T-cell (primary cell): Measurements from ENCODE around the gene HSPA1A. TPM values are rescaled to one million over a fixed set of nuclear protein-coding genes. Genes with fewer than 3 reads are reported as not detected.
"Not testable (repeated sequence)": the region's sequence is repeated elsewhere in the genome, so short reads cannot be mapped to it uniquely, and the experiment has no call there.

ENCODE experiments used
- ATAC-seq, 4 experiments: fragments of 200-7000 bp in 3 of 4; fragments of 150-1000 bp in 1 of 4; cut with Tn5 transposase; replicated peaks in 1 of 4; 1 replicate in 3 of 4; 2 replicates in 1 of 4; pipeline ENCODE4 v1.10.0; 2021; ENCODE audit warnings: moderate library complexity in 3 of 4, mild to moderate bottlenecking in 2 of 4, moderate number of reproducible peaks in 1 of 4
- CTCF ChIA-PET, 2 donors: fragments of 300-600 bp; sonication (Branson Sonifier 250); formaldehyde crosslinking; loops; one replicate each; lab custom pipeline; 2022; ENCODE audit warnings: antibody characterized with exemption in 2 of 2; lab: Charles Lee
- POLR2A ChIA-PET, 2 donors: fragments of 300-600 bp; sonication (Branson Sonifier 250); formaldehyde crosslinking; loops; one replicate each; lab custom pipeline; 2022; ENCODE audit warnings: antibody characterized with exemption in 2 of 2; lab: Charles Lee
- DNase-seq, 35 experiments: peaks; one replicate each; pipeline versions ENCODE4 v3.0.0 to v3.0.0-alpha.2; 2013 to 2023
- H3K27ac ChIP-seq: one replicate; pipeline ENCODE4 v1.5.1; 2013; ENCODE audit warnings: low read length
- H3K27me3 ChIP-seq, 2 experiments: replicated peaks in 1 of 2; 1 replicate in 1 of 2; 2 replicates in 1 of 2; pipeline versions ENCODE4 v1.6.1 to v1.7.0; 2013; ENCODE audit warnings: low read length in 1 of 2, mixed read lengths in 1 of 2; ENCODE audit not compliant: control insufficient read depth in 2 of 2, insufficient read depth in 2 of 2; ENCODE audit errors: extremely low read depth in 1 of 2
- H3K36me3 ChIP-seq, 2 donors: 1 replicate in 1 of 2; 2 replicates in 1 of 2; pipeline versions ENCODE4 v1.6.1 to v1.7.0; 2013; ENCODE audit warnings: low read length in 1 of 2; ENCODE audit not compliant: control insufficient read depth in 2 of 2, insufficient read depth in 1 of 2; ENCODE audit errors: extremely low read depth in 1 of 2
- H3K4me1 ChIP-seq, 2 experiments: 1 replicate in 1 of 2; 2 replicates in 1 of 2; pipeline versions ENCODE4 v1.6.1 to v1.7.0; 2013; ENCODE audit warnings: low read length in 2 of 2, mixed read lengths in 1 of 2; ENCODE audit not compliant: insufficient read depth in 2 of 2, control insufficient read depth in 1 of 2; ENCODE audit errors: extremely low read depth in 1 of 2
- H3K4me3 ChIP-seq, 2 donors: 1 replicate in 1 of 2; 2 replicates in 1 of 2; pipeline versions ENCODE4 v1.5.1 to v1.7.0; 2013; ENCODE audit warnings: mild to moderate bottlenecking in 2 of 2, low read length in 1 of 2, moderate library complexity in 1 of 2; ENCODE audit not compliant: control insufficient read depth in 1 of 2; ENCODE audit errors: extremely low read depth in 1 of 2
- H3K9me3 ChIP-seq: 2 replicates; pipeline ENCODE4 v1.7.0; 2013
- H3K27ac Mint-ChIP-seq, 2 donors: one replicate each; pipeline ENCODE4 v1.8.0; 2020 to 2021; ENCODE audit warnings: mild to moderate bottlenecking in 2 of 2, mixed read lengths in 2 of 2
- H3K27me3 Mint-ChIP-seq, 2 donors: one replicate each; pipeline ENCODE4 v1.8.0; 2021 to 2022; ENCODE audit warnings: mixed read lengths in 2 of 2
- H3K36me3 Mint-ChIP-seq: one replicate; pipeline ENCODE4 v1.8.0; 2021; ENCODE audit warnings: mixed read lengths
- H3K4me1 Mint-ChIP-seq, 3 donors: one replicate each; pipeline ENCODE4 v1.8.0; 2020 to 2022; ENCODE audit warnings: mixed read lengths in 3 of 3, mild to moderate bottlenecking in 1 of 3
- H3K4me3 Mint-ChIP-seq, 3 donors: one replicate each; pipeline ENCODE4 v1.8.0; 2020 to 2022; ENCODE audit warnings: mild to moderate bottlenecking in 3 of 3, mixed read lengths in 3 of 3, moderate library complexity in 3 of 3
- H3K9me3 Mint-ChIP-seq, 3 donors: one replicate each; pipeline ENCODE4 v1.8.0; 2020 to 2022; ENCODE audit warnings: mixed read lengths in 3 of 3
- WGBS: methylation state at CpG from one replicate; pipeline ENCODE4 v1.1.5; 2013; ENCODE audit warnings: missing lambda C conversion rate; ENCODE audit not compliant: insufficient coverage; 5-methylcytosine and 5-hydroxymethylcytosine counted together
- total RNA-seq, 35 experiments: library from RNA in 6 of 35; stranded (reverse) in 6 of 35; fragments of 120-200 nt in 1 of 35; gene quantifications; one replicate each; pipeline versions ENCODE4 v1.2.1 to v1.2.4 and lab custom pipeline; 2013 to 2026

Gene HSPA1A
- total RNA-seq, 5 donors from 2014 or later (not counting 1 experiment from before 2014, with no cell fraction given): 8.8 to 117 (median 77.9) TPM

DNA sequence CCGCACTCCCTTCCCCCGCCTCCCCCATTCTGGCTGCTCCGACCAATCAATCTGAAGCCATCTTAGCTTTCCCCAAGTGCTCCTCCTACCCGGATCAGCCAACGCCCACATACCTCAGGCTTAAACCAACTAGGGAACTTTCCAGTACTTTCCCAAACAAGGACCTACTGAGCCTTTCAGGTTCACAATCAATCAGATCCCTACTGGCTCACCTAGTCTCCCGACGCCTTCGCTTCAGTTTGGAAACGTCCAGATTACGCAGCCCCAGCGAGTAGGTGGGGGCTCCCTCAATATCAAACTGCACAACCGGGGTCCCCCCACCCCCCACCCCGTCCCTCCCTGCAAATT is 692 bp upstream of the HSPA1A start:
- Mint-ChIP-seq H3K27ac (peak overlapping the region; percentile 90 to 94), H3K4me1 (peaks cover 30 to 55% (median 40%) of the 10 kb centered on the region in 3 donors), H3K36me3 (peaks cover 16% of the 10 kb centered on the region), H3K27me3 (no peaks in the 10 kb centered on the region), H3K4me3 (peak overlapping the region; percentile 89 to 92 (median 90)), H3K9me3 (no peaks in the 10 kb centered on the region)
- H3K27ac ChIP-seq: peak overlapping the region; percentile 69
- H3K36me3 ChIP-seq: peaks cover 8 to 20% of the 10 kb centered on the region in 2 donors
- 0% methylated on average over 12 of the region's 13 CpGs for WGBS
- peak overlapping the region; percentile 88 to 90 for H3K4me3 ChIP-seq
- H3K27me3 ChIP-seq: no peaks in the 10 kb centered on the region
- peaks cover 9 to 44% of the 10 kb centered on the region in 2 experiments for H3K4me1 ChIP-seq
- H3K9me3 ChIP-seq: no peaks in the 10 kb centered on the region
- peak; percentile 43 to 68 (median 48) for ATAC-seq
- CTCF ChIA-PET: interaction anchor here in 1 of 2 donors (0.7 to 1.1 kb wide), 5 partner anchors 8 to 85 kb away, joined by 3 to 6 read pairs (median 4); partner anchors contain the start of genes DDAH2 and LSM2
- peak in 28 of 35 experiments; percentile 26 to 83 (median 50) for DNase-seq
- POLR2A ChIA-PET: interaction anchor here in 1 of 2 donors (0.6 to 0.8 kb wide), 2 partner anchors 8 to 304 kb away, joined by 5 to 16 read pairs; partner anchors contain the start of gene LSM2

DNA sequence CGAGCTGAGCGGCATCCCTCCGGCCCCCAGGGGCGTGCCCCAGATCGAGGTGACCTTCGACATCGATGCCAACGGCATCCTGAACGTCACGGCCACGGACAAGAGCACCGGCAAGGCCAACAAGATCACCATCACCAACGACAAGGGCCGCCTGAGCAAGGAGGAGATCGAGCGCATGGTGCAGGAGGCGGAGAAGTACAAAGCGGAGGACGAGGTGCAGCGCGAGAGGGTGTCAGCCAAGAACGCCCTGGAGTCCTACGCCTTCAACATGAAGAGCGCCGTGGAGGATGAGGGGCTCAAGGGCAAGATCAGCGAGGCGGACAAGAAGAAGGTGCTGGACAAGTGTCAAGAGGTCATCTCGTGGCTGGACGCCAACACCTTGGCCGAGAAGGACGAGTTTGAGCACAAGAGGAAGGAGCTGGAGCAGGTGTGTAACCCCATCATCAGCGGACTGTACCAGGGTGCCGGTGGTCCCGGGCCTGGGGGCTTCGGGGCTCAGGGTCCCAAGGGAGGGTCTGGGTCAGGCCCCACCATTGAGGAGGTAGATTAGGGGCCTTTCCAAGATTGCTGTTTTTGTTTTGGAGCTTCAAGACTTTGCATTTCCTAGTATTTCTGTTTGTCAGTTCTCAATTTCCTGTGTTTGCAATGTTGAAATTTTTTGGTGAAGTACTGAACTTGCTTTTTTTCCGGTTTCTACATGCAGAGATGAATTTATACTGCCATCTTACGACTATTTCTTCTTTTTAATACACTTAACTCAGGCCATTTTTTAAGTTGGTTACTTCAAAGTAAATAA is 2.0 kb downstream of the HSPA1A start:
- not testable (repeated sequence) for H3K36me3 Mint-ChIP-seq, H3K36me3 ChIP-seq, H3K9me3 Mint-ChIP-seq, H3K27me3 ChIP-seq, H3K27me3 Mint-ChIP-seq, H3K9me3 ChIP-seq
- H3K27ac ChIP-seq: peak overlapping the region; percentile 68
- Mint-ChIP-seq H3K27ac (peak overlapping the region; percentile 95 to 97), H3K4me3 (peak overlapping the region; percentile 72 to 90 (median 85)), H3K4me1 (peaks cover 41 to 61% (median 51%) of the 10 kb centered on the region in 3 donors)
- ATAC-seq (peak; percentile 54 to 64 (median 60)), DNase-seq (peak in 6 of 35 experiments; percentile 17 to 67 (median 51))
- H3K4me1 ChIP-seq: peaks cover 12 to 53% of the 10 kb centered on the region in 2 experiments
- WGBS: 5% methylated on average over 7 of the region's 37 CpGs
- ChIA-PET CTCF (interaction anchor here in 1 of 2 donors (0.6 to 1.0 kb wide), 4 partner anchors 14 to 79 kb away, joined by 3 to 6 read pairs (median 3); partner anchors contain the start of genes NEU1 and VARS1), POLR2A (interaction anchor here in 1 of 2 donors (0.6 kb wide), 1 partner anchor 200 kb away, joined by 16 read pairs; no protein-coding TSS in a partner anchor)
- peak overlapping the region; percentile 26 to 63 for H3K4me3 ChIP-seq

DNA sequence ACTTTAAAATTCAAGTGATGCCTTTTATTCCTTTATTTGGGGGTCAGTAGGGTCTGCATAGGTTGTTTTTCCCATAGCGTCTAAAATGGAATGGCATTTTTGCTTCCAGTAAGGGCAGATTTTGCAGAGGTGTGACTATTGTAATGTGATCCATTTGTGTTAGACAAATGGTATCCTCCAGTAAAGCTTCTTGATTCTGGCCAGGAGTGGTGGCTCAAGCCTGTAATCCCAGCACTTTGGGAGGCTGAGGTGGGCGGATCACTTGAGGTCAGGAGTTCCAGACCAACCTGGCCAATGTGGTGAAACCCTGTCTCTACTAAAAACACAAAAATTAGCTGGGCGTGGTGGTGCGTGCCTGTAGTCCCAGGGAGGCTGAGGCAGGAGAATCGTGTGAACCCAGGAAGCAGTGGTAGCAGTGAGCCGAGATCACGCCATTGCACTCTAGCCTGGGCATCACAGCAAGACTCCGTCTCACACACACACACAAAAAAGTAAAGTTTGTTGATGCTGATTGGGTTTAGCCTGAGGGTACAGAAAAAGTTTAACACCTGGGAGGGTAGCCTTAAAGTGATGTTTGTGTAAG is 2.7 kb downstream of the HSPA1A start:
- POLR2A ChIA-PET: interaction anchor here in 1 of 2 donors (0.6 kb wide), 1 partner anchor 200 kb away, joined by 16 read pairs; no protein-coding TSS in a partner anchor
- DNase-seq, H3K36me3 Mint-ChIP-seq, ATAC-seq, H3K9me3 Mint-ChIP-seq, H3K36me3 ChIP-seq, H3K27me3 ChIP-seq, H3K27me3 Mint-ChIP-seq, H3K9me3 ChIP-seq: not testable (repeated sequence)
- CTCF ChIA-PET: interaction anchor here in 1 of 2 donors (0.9 to 1.0 kb wide), 2 partner anchors 13 to 80 kb away, joined by 3 to 6 read pairs; no protein-coding TSS in a partner anchor
- 12% methylated on average over 3 of the region's 8 CpGs for WGBS
- Histone ChIP-seq H3K4me3 (peak overlapping the region; percentile 26 to 63), H3K4me1 (peaks cover 15 to 53% of the 10 kb centered on the region in 2 experiments), H3K27ac (peak overlapping the region; percentile 68)
- Mint-ChIP-seq H3K27ac (peak overlapping the region; percentile 95 to 97), H3K4me1 (peaks cover 38 to 61% (median 51%) of the 10 kb centered on the region in 3 donors), H3K4me3 (peak overlapping the region; percentile 72 to 90 (median 85))

DNA sequence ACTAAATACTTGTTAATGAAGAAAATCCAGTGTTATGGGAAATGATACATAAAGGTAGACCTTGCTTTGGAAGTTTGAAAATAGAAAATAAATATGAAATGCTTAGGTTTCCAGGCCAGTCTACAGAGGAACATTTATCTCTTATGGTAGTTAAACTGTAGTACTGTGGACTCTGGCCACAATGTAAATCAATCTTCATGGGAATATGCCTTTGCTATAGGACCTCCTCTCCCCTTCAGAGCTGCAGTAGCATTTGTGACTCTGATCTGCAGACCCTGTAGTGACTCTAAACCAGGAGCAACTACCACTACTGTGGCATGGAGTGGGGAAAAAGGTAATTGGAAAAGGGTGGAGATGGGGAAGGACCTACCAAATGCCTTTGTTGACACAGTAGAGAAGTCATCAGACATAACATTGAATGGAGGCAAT is 4.5 kb downstream of the HSPA1A start:
- Mint-ChIP-seq H3K4me3 (peak overlapping the region in 2 of 3 donors; percentile 35 to 67), H3K27me3 (no peaks in the 10 kb centered on the region), H3K9me3 (no peaks in the 10 kb centered on the region), H3K36me3 (no peaks in the 10 kb centered on the region), H3K4me1 (peaks cover 29 to 54% (median 43%) of the 10 kb centered on the region in 3 donors), H3K27ac (peak overlapping the region; percentile 80 to 87)
- DNase-seq (no peak), ATAC-seq (no peak)
- Histone ChIP-seq H3K36me3 (no peaks in the 10 kb centered on the region), H3K9me3 (no peaks in the 10 kb centered on the region), H3K4me1 (peaks cover 10 to 42% of the 10 kb centered on the region in 2 experiments), H3K27me3 (no peaks in the 10 kb centered on the region), H3K27ac (no peak overlapping the region), H3K4me3 (no peak overlapping the region)
- ChIA-PET POLR2A (interaction anchor here in 1 of 2 donors (0.6 kb wide), 1 partner anchor 17 kb away, joined by 4 read pairs; no protein-coding TSS in a partner anchor), CTCF (interaction anchor here in 1 of 2 donors (0.6 to 0.9 kb wide), 3 partner anchors 13 to 103 kb away, joined by 3 to 4 read pairs (median 3); partner anchors contain the start of gene LSM2)

DNA sequence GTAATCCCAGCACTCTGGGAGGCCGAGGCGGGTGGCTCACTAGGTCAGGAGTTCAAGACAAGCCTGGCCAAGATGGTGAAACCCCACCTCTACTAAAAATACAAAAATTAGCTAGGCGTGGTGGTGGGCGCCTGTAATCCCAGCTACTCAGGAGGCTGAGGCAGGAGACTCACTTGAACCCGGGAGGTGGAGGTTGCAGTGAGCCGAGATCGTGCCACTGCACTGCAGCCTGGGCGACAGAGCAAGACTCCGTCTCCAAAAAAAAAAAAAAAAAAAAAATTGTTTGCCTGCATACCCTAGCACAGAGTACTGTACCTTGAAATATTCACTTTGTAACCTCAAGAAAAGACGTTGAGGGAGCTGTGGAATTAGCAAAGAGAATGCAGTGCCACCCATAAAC is 5.1 kb downstream of the HSPA1A start:
- peaks cover 29 to 59% (median 45%) of the 10 kb centered on the region in 3 donors for H3K4me1 Mint-ChIP-seq
- POLR2A ChIA-PET, H3K27me3 Mint-ChIP-seq, H3K4me3 ChIP-seq, H3K27ac ChIP-seq, H3K9me3 ChIP-seq, H3K27me3 ChIP-seq, DNase-seq, H3K36me3 Mint-ChIP-seq, ATAC-seq, H3K9me3 Mint-ChIP-seq, H3K36me3 ChIP-seq: not testable (repeated sequence)
- CTCF ChIA-PET: interaction anchor here in 1 of 2 donors (0.9 kb wide), 1 partner anchor 14 kb away, joined by 3 read pairs; the partner anchor contains the start of gene LSM2
- peak overlapping the region; percentile 98 to 99 for H3K27ac Mint-ChIP-seq
- peak overlapping the region; percentile 93 to 95 (median 95) for H3K4me3 Mint-ChIP-seq
- no CpG with 5 or more reads among the region's 10 CpGs for WGBS
- peaks cover 10 to 42% of the 10 kb centered on the region in 2 experiments for H3K4me1 ChIP-seq
